T-helper 17 cell (primary cell): ENCODE measurements around the gene MAGI1. TPM values are rescaled to one million over a fixed set of nuclear protein-coding genes. Genes with fewer than 3 reads are reported as not detected.

ENCODE experiments used
- ATAC-seq: fragments of 150-1000 bp; cut with Tn5 transposase; 2 replicates; pipeline ENCODE4 v1.10.0; 2021; ENCODE audit warnings: mild to moderate bottlenecking, moderate library complexity
- DNase-seq, 3 donors: peaks; one replicate each; pipeline versions ENCODE4 v3.0.0 to v3.0.0-alpha.2; 2020 to 2021
- H3K9me3 ChIP-seq: one replicate; pipeline ENCODE4 v1.7.0; 2013; ENCODE audit warnings: low read length, mild to moderate bottlenecking; ENCODE audit not compliant: control insufficient read depth, poor library complexity, severe bottlenecking
- H3K27ac Mint-ChIP-seq: one replicate; pipeline ENCODE4 v1.8.0; 2022; ENCODE audit warnings: mild to moderate bottlenecking, moderate library complexity, mixed read lengths
- H3K27me3 Mint-ChIP-seq: one replicate; pipeline ENCODE4 v1.8.0; 2022; ENCODE audit warnings: mixed read lengths
- H3K36me3 Mint-ChIP-seq: one replicate; pipeline ENCODE4 v1.8.0; 2022; ENCODE audit warnings: low read depth, mixed read lengths
- H3K4me1 Mint-ChIP-seq: one replicate; pipeline ENCODE4 v1.8.0; 2022; ENCODE audit warnings: mild to moderate bottlenecking, mixed read lengths
- H3K4me3 Mint-ChIP-seq: one replicate; pipeline ENCODE4 v1.8.0; 2022; ENCODE audit warnings: mild to moderate bottlenecking, moderate library complexity, mixed read lengths
- total RNA-seq, 4 donors: library from RNA in 2 of 4; stranded (reverse) in 2 of 4; gene quantifications; one replicate each; pipeline ENCODE4 v1.2.3 and lab custom pipeline; 2022 to 2026

MAGI1 gene
- total RNA-seq, 2 donors from 2014 or later = not detected

DNA sequence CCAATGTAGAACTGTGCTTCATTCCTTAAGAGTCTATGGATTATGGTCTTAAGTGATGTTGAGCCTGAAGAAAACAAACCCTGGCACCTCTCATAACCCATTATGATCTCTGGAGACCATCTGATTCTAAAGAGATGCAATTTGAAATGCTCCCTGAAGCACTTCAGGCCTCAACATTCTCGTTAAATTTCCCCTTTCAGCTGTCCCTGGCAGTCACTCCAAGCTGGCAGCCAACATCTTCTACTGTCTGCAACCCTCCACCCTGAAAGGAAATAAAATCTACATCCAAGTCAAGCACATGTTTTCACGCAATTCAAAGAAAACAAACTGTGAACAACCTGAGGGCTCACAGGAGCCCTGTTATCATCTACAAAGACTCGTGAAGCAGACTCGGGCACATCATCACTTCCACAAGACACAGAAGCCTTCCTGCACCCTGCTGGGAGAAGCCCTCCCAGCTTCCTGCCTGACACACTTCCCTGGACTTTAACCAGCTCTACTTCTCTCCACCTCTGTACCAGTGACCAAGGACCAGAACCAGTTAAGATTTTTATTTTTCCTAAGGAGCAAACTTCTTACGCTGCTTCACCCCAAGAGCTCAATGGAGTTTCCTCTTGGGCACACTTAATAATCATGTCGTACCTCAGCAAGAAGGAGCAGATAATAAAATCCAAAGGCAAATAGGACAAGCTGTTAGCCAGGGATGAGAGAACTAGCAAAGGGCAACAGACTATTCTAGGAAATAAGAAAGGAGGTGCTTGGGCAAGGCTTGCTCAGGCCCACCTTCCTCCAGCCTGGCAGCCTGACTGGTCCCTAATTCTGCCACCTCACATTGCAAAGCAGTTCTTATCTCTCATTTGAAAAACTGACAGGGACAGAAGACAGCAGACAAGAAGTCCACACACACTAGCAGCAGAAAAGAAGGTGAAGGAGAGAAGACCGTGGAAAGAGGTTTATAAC, 67.1 kb downstream of the MAGI1 start:
- no peaks in the 10 kb centered on the region for H3K9me3 ChIP-seq
- Mint-ChIP-seq H3K4me1 (no peaks in the 10 kb centered on the region), H3K36me3 (no peaks in the 10 kb centered on the region), H3K27ac (no peak overlapping the region), H3K4me3 (no peak overlapping the region), H3K27me3 (no peaks in the 10 kb centered on the region)
- ATAC-seq (no peak), DNase-seq (no peak)

GRCh38 chr3:65968996-65969395, 69.7 kb downstream of the MAGI1 start:
- no peak for ATAC-seq
- H3K9me3 ChIP-seq = no peaks in the 10 kb centered on the region
- Mint-ChIP-seq H3K4me1 (no peaks in the 10 kb centered on the region), H3K27me3 (no peaks in the 10 kb centered on the region), H3K36me3 (no peaks in the 10 kb centered on the region), H3K27ac (no peak overlapping the region), H3K4me3 (no peak overlapping the region)
- DNase-seq = no peak

DNA sequence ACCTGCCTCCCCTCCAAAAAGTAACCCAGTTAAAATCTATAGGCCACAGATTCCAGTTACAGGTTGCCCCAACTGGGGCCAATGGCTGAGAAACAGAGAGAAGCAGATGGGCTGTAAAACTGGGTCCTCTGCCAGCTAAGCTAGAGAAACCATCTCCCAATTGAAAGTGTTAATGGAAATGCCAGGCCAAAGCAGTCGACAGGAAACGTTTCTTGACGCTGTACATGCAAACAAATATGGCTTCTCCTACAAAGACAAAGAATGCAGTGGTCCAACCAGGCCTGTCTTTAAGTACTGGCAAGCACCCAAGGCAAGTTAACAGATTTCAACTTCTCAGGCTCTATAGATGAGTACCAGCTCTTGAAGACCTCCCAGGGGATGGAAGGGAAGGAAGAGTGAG, 71.3 kb downstream of the MAGI1 start:
- H3K27me3 Mint-ChIP-seq = no peaks in the 10 kb centered on the region
- DNase-seq = no peak
- H3K9me3 ChIP-seq = no peaks in the 10 kb centered on the region
- no peak overlapping the region for H3K4me3 Mint-ChIP-seq
- no peaks in the 10 kb centered on the region for H3K4me1 Mint-ChIP-seq
- no peaks in the 10 kb centered on the region for H3K36me3 Mint-ChIP-seq
- no peak overlapping the region for H3K27ac Mint-ChIP-seq
- no peak for ATAC-seq

- Mint-ChIP-seq H3K4me1 (no peaks in the 10 kb centered on the region), H3K36me3 (no peaks in the 10 kb centered on the region), H3K27ac (no peak overlapping the region), H3K4me3 (no peak overlapping the region), H3K27me3 (no peaks in the 10 kb centered on the region)
- ATAC-seq (no peak), DNase-seq (no peak)
- no peaks in the 10 kb centered on the region for H3K9me3 ChIP-seq
These were observed 73.9 kb downstream of the MAGI1 start for GRCh38 chr3:65964838-65965237.

GRCh38 chr3:65963787-65964677, 74.7 kb downstream of the MAGI1 start:
- Mint-ChIP-seq H3K27me3 (no peaks in the 10 kb centered on the region), H3K4me3 (no peak overlapping the region), H3K4me1 (no peaks in the 10 kb centered on the region), H3K27ac (no peak overlapping the region), H3K36me3 (no peaks in the 10 kb centered on the region)
- H3K9me3 ChIP-seq = no peaks in the 10 kb centered on the region
- DNase-seq (no peak), ATAC-seq (no peak)

DNA sequence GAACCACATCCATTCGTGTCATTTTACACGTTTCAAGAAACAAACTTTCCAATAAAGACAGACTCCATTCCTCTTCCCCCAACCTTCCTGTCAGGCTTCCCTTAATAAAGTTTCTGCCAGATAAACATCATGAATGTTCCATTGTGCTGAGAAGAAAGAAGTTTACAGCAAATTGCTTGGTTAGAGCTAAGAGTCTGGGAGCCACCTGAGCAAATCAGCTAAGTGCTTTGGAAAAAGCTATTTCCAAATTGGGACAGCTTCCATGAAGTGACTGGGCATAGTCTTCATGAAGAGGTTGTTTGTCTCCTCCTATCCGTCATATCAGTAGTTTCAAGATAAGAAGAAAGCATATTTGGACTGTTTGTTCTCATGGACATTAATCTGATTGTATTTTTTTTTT, 77.0 kb downstream of the MAGI1 start:
- no peak for DNase-seq
- no peak for ATAC-seq
- H3K4me3 Mint-ChIP-seq = no peak overlapping the region
- no peaks in the 10 kb centered on the region for H3K4me1 Mint-ChIP-seq
- no peaks in the 10 kb centered on the region for H3K27me3 Mint-ChIP-seq
- no peaks in the 10 kb centered on the region for H3K9me3 ChIP-seq
- H3K36me3 Mint-ChIP-seq = no peaks in the 10 kb centered on the region
- H3K27ac Mint-ChIP-seq = no peak overlapping the region

- Mint-ChIP-seq H3K27me3 (no peaks in the 10 kb centered on the region), H3K36me3 (no peaks in the 10 kb centered on the region), H3K4me1 (no peaks in the 10 kb centered on the region), H3K4me3 (no peak overlapping the region), H3K27ac (no peak overlapping the region)
- ATAC-seq (no peak), DNase-seq (no peak)
- no peaks in the 10 kb centered on the region for H3K9me3 ChIP-seq
These were observed 77.6 kb downstream of the MAGI1 start for GRCh38 chr3:65961128-65961527.

- H3K36me3 Mint-ChIP-seq = no peaks in the 10 kb centered on the region
- H3K9me3 ChIP-seq = no peaks in the 10 kb centered on the region
- ATAC-seq (no peak), DNase-seq (no peak)
- no peaks in the 10 kb centered on the region for H3K27me3 Mint-ChIP-seq
- H3K27ac Mint-ChIP-seq = no peak overlapping the region
- no peak overlapping the region for H3K4me3 Mint-ChIP-seq
- no peaks in the 10 kb centered on the region for H3K4me1 Mint-ChIP-seq
These were observed 78.6 kb downstream of the MAGI1 start for GRCh38 chr3:65960087-65960486.

DNA sequence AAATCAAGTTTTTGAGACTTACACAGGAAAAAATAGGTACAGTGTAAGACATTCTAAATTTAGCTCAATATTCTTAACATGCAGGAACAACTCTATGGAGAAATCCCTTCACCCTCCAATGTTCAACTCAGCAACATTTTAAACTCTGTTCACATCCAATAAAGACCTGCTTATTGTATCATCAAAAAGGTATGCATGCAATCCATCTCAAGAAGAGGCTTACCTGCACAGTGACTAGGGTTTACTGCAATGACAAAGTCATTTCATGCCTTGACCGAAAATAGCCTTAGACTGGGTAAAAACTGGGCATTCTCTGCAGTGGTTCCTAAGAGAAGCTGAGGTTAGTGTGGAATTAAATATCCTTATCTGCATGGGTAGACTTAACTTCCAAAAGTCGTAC, 80.5 kb downstream of the MAGI1 start:
- no peaks in the 10 kb centered on the region for H3K9me3 ChIP-seq
- H3K4me1 Mint-ChIP-seq = no peaks in the 10 kb centered on the region
- no peaks in the 10 kb centered on the region for H3K27me3 Mint-ChIP-seq
- H3K36me3 Mint-ChIP-seq = no peaks in the 10 kb centered on the region
- no peak overlapping the region for H3K4me3 Mint-ChIP-seq
- no peak for DNase-seq
- H3K27ac Mint-ChIP-seq = no peak overlapping the region
- no peak for ATAC-seq

GRCh38 chr3:65955792-65956477, 82.8 kb downstream of the MAGI1 start:
- no peaks in the 10 kb centered on the region for H3K27me3 Mint-ChIP-seq
- no peak for ATAC-seq

GRCh38 chr3:65953881-65954733, 84.6 kb downstream of the MAGI1 start:
- no peak overlapping the region for H3K4me3 Mint-ChIP-seq
- no peaks in the 10 kb centered on the region for H3K9me3 ChIP-seq
- ATAC-seq (no peak), DNase-seq (no peak)
- H3K4me1 Mint-ChIP-seq = no peaks in the 10 kb centered on the region
- no peaks in the 10 kb centered on the region for H3K27me3 Mint-ChIP-seq
- no peaks in the 10 kb centered on the region for H3K36me3 Mint-ChIP-seq
- no peak overlapping the region for H3K27ac Mint-ChIP-seq

More at GRCh38 chr3:65955792-65956477, 82.8 kb downstream of the MAGI1 start:
- Mint-ChIP-seq H3K36me3 (no peaks in the 10 kb centered on the region), H3K4me1 (no peaks in the 10 kb centered on the region), H3K27ac (no peak overlapping the region), H3K4me3 (no peak overlapping the region)
- no peak for DNase-seq
- H3K9me3 ChIP-seq = no peaks in the 10 kb centered on the region

DNA sequence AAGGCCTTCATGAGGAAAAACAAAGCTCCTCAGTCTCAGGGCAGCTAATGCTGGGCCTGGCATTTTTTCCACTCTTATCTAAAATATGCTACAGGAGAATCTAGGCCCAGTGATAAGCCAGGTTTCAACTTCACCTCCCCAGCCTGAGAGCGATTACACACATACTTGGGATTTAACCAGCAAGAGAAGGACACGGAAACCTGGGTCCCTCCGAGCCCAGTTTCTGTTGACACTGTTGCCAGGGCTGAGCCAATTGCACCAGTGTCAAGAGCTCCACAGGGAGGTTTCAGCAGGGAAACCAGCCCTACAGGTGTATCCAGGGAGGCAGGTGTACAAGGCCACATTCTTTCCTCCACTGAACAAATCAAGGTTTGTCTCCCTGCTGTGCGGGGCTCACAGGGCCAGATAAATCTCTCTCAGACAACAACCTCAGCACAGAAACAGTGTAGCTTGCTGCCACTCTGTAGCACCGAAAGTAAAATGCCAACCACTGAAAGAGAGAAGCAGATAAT, 85.4 kb downstream of the MAGI1 start:
- Mint-ChIP-seq H3K27ac (no peak overlapping the region), H3K27me3 (no peaks in the 10 kb centered on the region), H3K36me3 (no peaks in the 10 kb centered on the region), H3K4me1 (no peaks in the 10 kb centered on the region), H3K4me3 (no peak overlapping the region)
- no peak for DNase-seq
- ATAC-seq = no peak
- H3K9me3 ChIP-seq = no peaks in the 10 kb centered on the region
